Keratinocyte (primary cell): ENCODE results near the gene HPCAL1. TPM values are rescaled to one million over a fixed set of nuclear protein-coding genes. Genes with fewer than 3 reads are reported as not detected.

Experiments
- DNase-seq: peaks from one replicate; pipeline ENCODE4 v3.0.0-alpha.2; 2011; ENCODE audit warnings: low read depth, missing footprints, low spot score
- FAIRE-seq: peaks from 2 replicates; lab custom pipeline; 2011; peaks lifted over from hg19 to GRCh38; lab: Jason Lieb, UNC
- H2AFZ ChIP-seq: 2 replicates; pipeline ENCODE4 v1.6.0; 2012; ENCODE audit warnings: low read length, control low read depth, inconsistent platforms; ENCODE audit not compliant: control insufficient read depth
- H3K27ac ChIP-seq: 2 replicates; pipeline ENCODE4 v1.5.1; 2011; ENCODE audit warnings: low read length; ENCODE audit not compliant: control insufficient read depth, insufficient read depth
- H3K27me3 ChIP-seq: 3 replicates; pipeline ENCODE4 v1.6.0; 2011; ENCODE audit warnings: low read length; ENCODE audit not compliant: control insufficient read depth, insufficient read depth; ENCODE audit errors: extremely low read depth
- H3K36me3 ChIP-seq, 2 experiments: 2 replicates in 1 of 2; 3 replicates in 1 of 2; pipeline ENCODE4 v1.5.1; 2011; ENCODE audit warnings: low read length in 2 of 2, mild to moderate bottlenecking in 1 of 2; ENCODE audit not compliant: control insufficient read depth in 2 of 2, insufficient read depth in 2 of 2; ENCODE audit errors: extremely low read depth in 1 of 2
- H3K4me1 ChIP-seq: 3 replicates; pipeline ENCODE4 v1.5.1; 2011; ENCODE audit warnings: low read length; ENCODE audit not compliant: control insufficient read depth, insufficient read depth; ENCODE audit errors: extremely low read depth
- H3K4me2 ChIP-seq: 3 replicates; pipeline ENCODE4 v1.6.0; 2011; ENCODE audit warnings: low read depth, low read length; ENCODE audit not compliant: control insufficient read depth, insufficient read depth; ENCODE audit errors: extremely low read depth
- H3K4me3 ChIP-seq, 3 experiments: fragments of 200-600 bp in 1 of 3; sonication (generic) in 1 of 3; 2 replicates in 2 of 3; 3 replicates in 1 of 3; pipeline ENCODE4 v1.5.1; 2011 to 2016; ENCODE audit warnings: low read length in 3 of 3, mild to moderate bottlenecking in 3 of 3, control low read depth in 2 of 3, inconsistent platforms in 1 of 3, low read depth in 1 of 3, mixed read lengths in 1 of 3, mixed run types in 1 of 3, moderate library complexity in 1 of 3; ENCODE audit not compliant: control insufficient read depth in 2 of 3, insufficient read depth in 2 of 3; ENCODE audit errors: extremely low read depth in 1 of 3
- H3K79me2 ChIP-seq: 2 replicates; pipeline ENCODE4 v1.6.0; 2012; ENCODE audit warnings: low read length; ENCODE audit not compliant: control insufficient read depth, insufficient read depth
- H3K9ac ChIP-seq: 3 replicates; pipeline ENCODE4 v1.6.0; 2011; ENCODE audit warnings: low read length; ENCODE audit not compliant: control insufficient read depth, insufficient read depth; ENCODE audit errors: extremely low read depth
- H3K9me1 ChIP-seq: 3 replicates; pipeline ENCODE4 v1.6.0; 2011; ENCODE audit warnings: low read length; ENCODE audit not compliant: control insufficient read depth, insufficient read depth; ENCODE audit errors: extremely low read depth
- H3K9me3 ChIP-seq: 2 replicates; pipeline ENCODE4 v1.5.1; 2012; ENCODE audit warnings: low read depth, low read length; ENCODE audit not compliant: control insufficient read depth
- H4K20me1 ChIP-seq: 3 replicates; pipeline ENCODE4 v1.6.0; 2011; ENCODE audit warnings: low read length; ENCODE audit not compliant: control insufficient read depth, insufficient read depth; ENCODE audit errors: extremely low read depth
- CTCF ChIP-seq, 3 experiments: IDR thresholded peaks in 1 of 3; conservative IDR thresholded peaks in 1 of 3; optimal IDR thresholded peaks in 1 of 3; 2 replicates in 2 of 3; 3 replicates in 1 of 3; pipeline versions ENCODE3 to v1.5.1; 2011; ENCODE audit warnings: low read length in 3 of 3, mild to moderate bottlenecking in 3 of 3, moderate library complexity in 2 of 3, control low read depth in 1 of 3, inconsistent platforms in 1 of 3; ENCODE audit not compliant: insufficient read depth in 2 of 3; ENCODE audit errors: extremely low read depth in 1 of 3
- EZH2 ChIP-seq: IDR thresholded peaks from one replicate; pipeline ENCODE4 v1.6.1; 2012; ENCODE audit warnings: inconsistent platforms, mild to moderate bottlenecking, low read length, moderate library complexity
- dilution Hi-C: fragments of 300-500 bp; cut with MboI; formaldehyde crosslinking; loops from one replicate; pipeline ENCODE4 v1.7.0; 2020; ENCODE audit warnings: low sequenced_read_pairs; ENCODE audit not compliant: extremely low pct_ligation_motif_present
- polyA plus RNA-seq, 5 experiments: library from polyadenylated mRNA; depleted of rRNA in 3 of 5; stranded (reverse) in 3 of 5; stranded (forward) in 1 of 5; unstranded in 1 of 5; fragments of >200 nt; gene quantifications; 1 replicate in 1 of 5; 2 replicates in 3 of 5; 3 replicates in 1 of 5; pipeline versions ENCODE4 v1.2.1 to v1.2.3, GENCODE V29; 2011 to 2012; ENCODE audit warnings: missing spikeins in 2 of 5, low read depth in 1 of 5, low replicate concordance in 1 of 5

HPCAL1 gene
- polyA plus RNA-seq, 1 donor (not counting 4 experiments of a cell fraction or from before 2014, with no cell fraction given) = 18.0 TPM

GRCh38 chr2:10333247-10333613 lies 30.5 kb downstream of the HPCAL1 start:
- H3K4me1 ChIP-seq = peaks cover 5% of the 10 kb centered on the region
- peaks cover 2% of the 10 kb centered on the region for H3K9me3 ChIP-seq
- H3K9me1 ChIP-seq = no peaks in the 10 kb centered on the region
- DNase-seq (no peak), FAIRE-seq (no peak)
- H2AFZ ChIP-seq = no peak overlapping the region
- H3K4me3 ChIP-seq = no peak overlapping the region
- no peak overlapping the region for H3K9ac ChIP-seq
- peaks cover 0 to 4% of the 10 kb centered on the region in 2 experiments for H3K36me3 ChIP-seq
- H3K27me3 ChIP-seq = no peaks in the 10 kb centered on the region
- H3K79me2 ChIP-seq = peaks cover 19% of the 10 kb centered on the region
- TF ChIP-seq CTCF (optimal IDR thresholded peaks at IDR 0.05 in 1 of 3, IDR thresholded peaks at IDR 0.05 in 1 of 3, conservative IDR thresholded peaks at IDR 0.05 in 1 of 3; ENCODE audit: extremely low read depth in 1 of 3, insufficient read depth in 2 of 3, low read length in 3 of 3) (no peak), EZH2 (no peak)
- H4K20me1 ChIP-seq = no peaks in the 10 kb centered on the region
- dilution Hi-C loops = no loop called here
- H3K4me2 ChIP-seq = no peak overlapping the region
- no peak overlapping the region for H3K27ac ChIP-seq

GRCh38 chr2:10333966-10334365 lies 31.3 kb downstream of the HPCAL1 start:
- Histone ChIP-seq H2AFZ (no peak overlapping the region), H3K36me3 (peaks cover 0 to 4% of the 10 kb centered on the region in 2 experiments), H3K4me1 (peaks cover 11% of the 10 kb centered on the region), H4K20me1 (no peaks in the 10 kb centered on the region), H3K27ac (no peak overlapping the region), H3K79me2 (peaks cover 26% of the 10 kb centered on the region), H3K9me1 (peaks cover 3% of the 10 kb centered on the region), H3K27me3 (no peaks in the 10 kb centered on the region), H3K9me3 (peaks cover 2% of the 10 kb centered on the region), H3K9ac (no peak overlapping the region), H3K4me2 (no peak overlapping the region), H3K4me3 (no peak overlapping the region)
- no peak for TF ChIP-seq EZH2
- TF ChIP-seq CTCF (optimal IDR thresholded peaks at IDR 0.05 in 1 of 3, IDR thresholded peaks at IDR 0.05 in 1 of 3, conservative IDR thresholded peaks at IDR 0.05 in 1 of 3; ENCODE audit: extremely low read depth in 1 of 3, insufficient read depth in 2 of 3, low read length in 3 of 3) = no peak
- dilution Hi-C loops = no loop called here
- FAIRE-seq (no peak), DNase-seq (no peak)
